Measurements from ENCODE around the gene HNRNPL.
"Not testable (repeated sequence)": the region's sequence is repeated elsewhere in the genome, so short reads cannot be mapped to it uniquely, and the experiment has no call there.

The HNRNPL gene

DNA sequence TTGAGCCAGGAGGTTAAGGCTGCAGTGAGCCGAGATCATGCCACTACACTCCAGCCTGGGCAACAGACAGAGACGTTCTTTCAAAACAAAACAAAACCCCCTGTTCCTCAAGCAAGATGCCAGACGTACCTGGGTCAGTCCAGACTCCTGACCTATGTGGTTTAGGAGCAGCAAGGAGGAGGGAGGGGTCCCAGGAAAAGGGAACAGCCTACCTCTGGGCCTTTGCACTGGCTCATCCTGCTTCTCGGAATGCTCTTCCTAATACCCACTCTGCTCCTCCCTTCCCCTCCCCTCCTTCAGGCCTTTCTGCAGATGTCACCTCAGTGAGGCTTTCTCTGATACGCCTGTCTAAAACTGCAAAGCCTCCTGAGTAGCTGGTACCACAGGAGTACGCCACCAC lies 18.8 kb upstream of the HNRNPL start:
- Histone ChIP-seq H3K36me3 (ENCODE audit: control insufficient read depth, insufficient read depth, low read length) (no peaks in the 10 kb centered on the region), H3K23ac (ENCODE audit: low read length) (no peak overlapping the region), H2AK5ac (ENCODE audit: low read length) (no peak overlapping the region), H3K4me2 (ENCODE audit: low read length) (no peak overlapping the region), H3K18ac (ENCODE audit: low read length) (no peak overlapping the region), H3K4me3 (ENCODE audit: low read length) (no peak overlapping the region), H2BK120ac (ENCODE audit: low read depth, low read length) (no peak overlapping the region), H3K4ac (ENCODE audit: low read depth, low read length) (no peak overlapping the region), H3K4me1 (ENCODE audit: control insufficient read depth, low read depth, low read length) (peaks cover 2% of the 10 kb centered on the region), H4K8ac (ENCODE audit: low read depth, low read length) (no peak overlapping the region), H3K27ac (ENCODE audit: low read depth, low read length) (no peak overlapping the region), H2BK5ac (ENCODE audit: low read length) (no peak overlapping the region), H3K9ac (ENCODE audit: low read length) (no peak overlapping the region), H3K79me2 (ENCODE audit: control insufficient read depth, insufficient read depth, low read length) (no peaks in the 10 kb centered on the region), H3K56ac (ENCODE audit: low read length) (no peak overlapping the region), H2BK15ac (replicated peaks; ENCODE audit: low read depth) (no peak overlapping the region), H4K5ac (ENCODE audit: low read length) (no peak overlapping the region), H3K79me1 (ENCODE audit: low read length) (no peaks in the 10 kb centered on the region), H3K27me3 (ENCODE audit: insufficient read depth, low read length, poor library complexity) (no peaks in the 10 kb centered on the region)
- DNase-seq, result peak; percentile 21
- no CpG with 5 or more reads among the region's 6 CpGs for WGBS (ENCODE audit: extremely low coverage, insufficient coverage, low lambda C conversion rate)

DNA sequence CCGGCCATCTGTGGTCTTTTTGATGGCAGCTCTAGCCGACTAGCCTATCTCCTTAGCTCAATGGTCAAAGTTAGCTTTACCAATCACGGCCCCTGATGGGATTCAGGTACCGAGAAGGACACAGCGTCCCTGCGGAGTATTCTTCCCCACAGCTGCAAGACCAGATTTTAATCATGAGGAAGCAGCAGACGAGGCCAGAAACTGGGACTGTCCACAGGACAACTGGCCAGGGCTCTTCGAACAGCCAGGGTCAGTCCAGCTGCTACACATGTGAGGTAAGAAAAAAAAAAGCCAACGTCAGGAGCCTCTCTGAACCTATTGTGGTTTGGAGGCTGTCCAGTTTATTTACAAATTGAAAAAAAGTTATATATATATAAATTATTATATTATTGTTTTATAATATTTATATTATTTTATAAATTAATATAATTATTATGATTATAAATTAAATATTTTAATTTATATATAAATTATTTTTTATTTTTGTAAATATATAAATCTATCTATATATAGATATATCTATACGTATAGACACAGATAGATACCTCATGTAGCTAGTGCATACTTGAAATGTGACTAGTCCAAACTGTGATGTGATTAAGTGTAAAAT lies 17.5 kb upstream of the HNRNPL start:
- DNase-seq, result no peak
- H3K27me3 ChIP-seq (ENCODE audit: insufficient read depth, low read length, poor library complexity), result no peaks in the 10 kb centered on the region
- H2BK120ac ChIP-seq (ENCODE audit: low read depth, low read length), result no peak overlapping the region
- no peak overlapping the region for H4K5ac ChIP-seq (ENCODE audit: low read length)
- H3K27ac ChIP-seq (ENCODE audit: low read depth, low read length), result no peak overlapping the region
- no peak overlapping the region for H2AK5ac ChIP-seq (ENCODE audit: low read length)
- H3K4ac ChIP-seq (ENCODE audit: low read depth, low read length), result no peak overlapping the region
- no peak overlapping the region for H3K9ac ChIP-seq (ENCODE audit: low read length)
- no peak overlapping the region for H2BK15ac ChIP-seq (replicated peaks; ENCODE audit: low read depth)
- H4K8ac ChIP-seq (ENCODE audit: low read depth, low read length), result no peak overlapping the region
- no peak overlapping the region for H3K18ac ChIP-seq (ENCODE audit: low read length)
- H2BK5ac ChIP-seq (ENCODE audit: low read length), result no peak overlapping the region
- no peaks in the 10 kb centered on the region for H3K36me3 ChIP-seq (ENCODE audit: control insufficient read depth, insufficient read depth, low read length)
- no peak overlapping the region for H3K23ac ChIP-seq (ENCODE audit: low read length)
- no peak overlapping the region for H3K4me2 ChIP-seq (ENCODE audit: low read length)
- peaks cover 2% of the 10 kb centered on the region for H3K4me1 ChIP-seq (ENCODE audit: control insufficient read depth, low read depth, low read length)
- no peaks in the 10 kb centered on the region for H3K79me2 ChIP-seq (ENCODE audit: control insufficient read depth, insufficient read depth, low read length)
- H3K79me1 ChIP-seq (ENCODE audit: low read length), result no peaks in the 10 kb centered on the region
- H3K56ac ChIP-seq (ENCODE audit: low read length), result no peak overlapping the region
- no CpG with 5 or more reads among the region's 10 CpGs for WGBS (ENCODE audit: extremely low coverage, insufficient coverage, low lambda C conversion rate)
- no peak overlapping the region for H3K4me3 ChIP-seq (ENCODE audit: low read length)

DNA sequence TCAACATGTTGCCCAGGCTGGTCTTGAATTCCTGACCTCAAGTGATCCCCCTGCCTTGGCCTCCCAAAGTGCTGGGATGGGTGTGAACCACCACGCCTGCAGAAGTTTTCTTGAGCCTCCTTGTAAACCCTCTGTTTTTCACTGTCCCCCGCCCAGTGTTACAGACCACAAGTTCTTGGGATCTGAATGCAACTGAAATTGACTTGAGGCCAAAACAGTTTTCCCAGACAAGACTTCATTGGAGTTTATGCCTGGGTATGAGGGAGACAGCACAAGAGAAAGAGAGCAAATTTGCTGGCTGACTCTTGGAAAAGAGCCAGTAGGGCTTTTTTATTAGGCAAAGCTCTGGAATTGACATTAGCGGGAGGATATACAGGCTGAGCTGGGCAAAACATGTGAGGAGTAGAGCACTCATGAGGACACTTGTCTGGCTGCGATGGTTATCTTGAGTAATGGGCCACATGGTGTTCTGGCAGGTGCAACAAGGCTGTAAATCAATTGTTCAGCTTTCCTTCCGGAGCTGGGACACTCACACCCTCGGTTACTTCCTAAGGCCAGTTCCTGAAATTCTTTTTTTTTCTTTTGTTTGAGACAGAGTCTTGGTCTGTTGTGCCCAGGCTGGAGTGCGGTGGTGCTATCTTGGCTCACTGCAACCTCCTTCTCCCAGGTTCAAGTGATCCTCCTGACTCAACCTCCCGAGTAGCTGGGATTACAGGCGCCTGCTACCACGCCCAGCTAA lies 12.7 kb upstream of the HNRNPL start:
- Histone ChIP-seq H3K4ac (ENCODE audit: low read depth, low read length) (no peak overlapping the region), H2BK5ac (ENCODE audit: low read length) (no peak overlapping the region), H3K27ac (ENCODE audit: low read depth, low read length) (no peak overlapping the region), H3K79me2 (ENCODE audit: control insufficient read depth, insufficient read depth, low read length) (no peaks in the 10 kb centered on the region), H3K27me3 (ENCODE audit: insufficient read depth, low read length, poor library complexity) (no peaks in the 10 kb centered on the region), H3K79me1 (ENCODE audit: low read length) (no peaks in the 10 kb centered on the region), H3K4me1 (ENCODE audit: control insufficient read depth, low read depth, low read length) (no peaks in the 10 kb centered on the region), H3K36me3 (ENCODE audit: control insufficient read depth, insufficient read depth, low read length) (no peaks in the 10 kb centered on the region), H3K18ac (ENCODE audit: low read length) (no peak overlapping the region), H3K23ac (ENCODE audit: low read length) (no peak overlapping the region), H2BK15ac (replicated peaks; ENCODE audit: low read depth) (no peak overlapping the region), H3K56ac (ENCODE audit: low read length) (no peak overlapping the region), H4K5ac (ENCODE audit: low read length) (no peak overlapping the region), H3K4me2 (ENCODE audit: low read length) (no peak overlapping the region), H3K4me3 (ENCODE audit: low read length) (no peak overlapping the region), H4K8ac (ENCODE audit: low read depth, low read length) (no peak overlapping the region), H3K9ac (ENCODE audit: low read length) (no peak overlapping the region), H2BK120ac (ENCODE audit: low read depth, low read length) (no peak overlapping the region), H2AK5ac (ENCODE audit: low read length) (no peak overlapping the region)
- no peak for DNase-seq
- no CpG with 5 or more reads among the region's 10 CpGs for WGBS (ENCODE audit: extremely low coverage, insufficient coverage, low lambda C conversion rate)

DNA sequence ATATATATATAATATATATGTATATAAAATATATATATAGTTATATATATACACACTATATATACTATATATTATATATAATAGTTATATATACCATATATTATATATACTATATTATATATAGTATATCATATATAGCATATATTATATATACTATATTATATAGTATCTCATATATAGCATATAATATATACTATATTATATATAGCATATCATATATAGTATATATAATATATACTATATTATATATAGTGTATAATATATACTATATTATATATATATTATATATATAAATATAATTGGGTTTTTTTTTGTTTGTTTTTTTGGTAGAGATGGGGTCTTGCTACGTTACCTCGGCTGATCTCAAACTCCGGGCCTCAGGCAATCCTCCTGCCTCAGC lies 11.6 kb upstream of the HNRNPL start:
- Histone ChIP-seq H3K27me3 (ENCODE audit: insufficient read depth, low read length, poor library complexity) (no peaks in the 10 kb centered on the region), H3K9ac (ENCODE audit: low read length) (no peak overlapping the region), H2BK120ac (ENCODE audit: low read depth, low read length) (no peak overlapping the region), H2AK5ac (ENCODE audit: low read length) (no peak overlapping the region), H3K4me3 (ENCODE audit: low read length) (no peak overlapping the region), H3K4ac (ENCODE audit: low read depth, low read length) (no peak overlapping the region), H3K23ac (ENCODE audit: low read length) (no peak overlapping the region), H3K36me3 (ENCODE audit: control insufficient read depth, insufficient read depth, low read length) (no peaks in the 10 kb centered on the region), H3K27ac (ENCODE audit: low read depth, low read length) (no peak overlapping the region), H4K8ac (ENCODE audit: low read depth, low read length) (no peak overlapping the region), H3K4me1 (ENCODE audit: control insufficient read depth, low read depth, low read length) (no peaks in the 10 kb centered on the region), H3K79me1 (ENCODE audit: low read length) (no peaks in the 10 kb centered on the region), H3K79me2 (ENCODE audit: control insufficient read depth, insufficient read depth, low read length) (no peaks in the 10 kb centered on the region), H4K5ac (ENCODE audit: low read length) (no peak overlapping the region), H2BK15ac (replicated peaks; ENCODE audit: low read depth) (no peak overlapping the region), H2BK5ac (ENCODE audit: low read length) (no peak overlapping the region), H3K4me2 (ENCODE audit: low read length) (no peak overlapping the region), H3K18ac (ENCODE audit: low read length) (no peak overlapping the region), H3K56ac (ENCODE audit: low read length) (no peak overlapping the region)
- no peak for DNase-seq
- WGBS (ENCODE audit: extremely low coverage, insufficient coverage, low lambda C conversion rate), result no CpG with 5 or more reads among the region's 3 CpGs

DNA sequence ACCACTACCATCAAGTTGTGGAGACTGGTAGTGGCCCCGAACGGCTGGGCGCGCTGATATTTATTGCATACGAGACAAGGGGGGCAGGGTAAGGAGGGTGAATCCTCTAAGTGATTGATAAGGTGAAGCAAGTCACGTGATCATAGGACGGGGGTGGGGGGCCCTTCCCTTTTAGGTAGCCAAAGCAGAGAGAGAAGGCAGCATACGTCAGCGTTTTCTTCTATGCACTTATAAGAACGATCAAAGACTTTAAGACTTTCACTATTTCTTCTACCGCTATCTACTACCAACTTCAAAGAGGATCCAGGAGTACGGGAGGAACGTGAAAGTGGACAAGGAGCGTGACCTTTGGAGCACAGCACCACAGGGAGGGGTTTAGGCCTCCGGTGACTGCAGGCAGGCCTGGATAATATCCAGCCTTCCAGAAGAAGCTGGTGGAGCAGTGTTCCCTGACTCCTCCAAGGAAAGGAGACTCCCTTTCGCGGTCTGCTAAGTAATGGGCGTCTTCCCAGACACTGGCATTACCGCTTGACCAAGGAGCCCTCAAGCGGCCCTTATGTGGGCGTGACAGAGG lies 9.9 kb upstream of the HNRNPL start:
- H3K79me1 ChIP-seq (ENCODE audit: low read length); H3K9ac ChIP-seq (ENCODE audit: low read length); H2BK120ac ChIP-seq (ENCODE audit: low read depth, low read length); DNase-seq; H3K18ac ChIP-seq (ENCODE audit: low read length); H3K4me3 ChIP-seq (ENCODE audit: low read length); H4K5ac ChIP-seq (ENCODE audit: low read length); H3K36me3 ChIP-seq (ENCODE audit: control insufficient read depth, insufficient read depth, low read length); H3K23ac ChIP-seq (ENCODE audit: low read length); H3K4me1 ChIP-seq (ENCODE audit: control insufficient read depth, low read depth, low read length); H3K4ac ChIP-seq (ENCODE audit: low read depth, low read length); H3K4me2 ChIP-seq (ENCODE audit: low read length); H4K8ac ChIP-seq (ENCODE audit: low read depth, low read length); H2BK15ac ChIP-seq (replicated peaks; ENCODE audit: low read depth); H3K27me3 ChIP-seq (ENCODE audit: insufficient read depth, low read length, poor library complexity); H2BK5ac ChIP-seq (ENCODE audit: low read length); H3K79me2 ChIP-seq (ENCODE audit: control insufficient read depth, insufficient read depth, low read length); H3K56ac ChIP-seq (ENCODE audit: low read length); H3K27ac ChIP-seq (ENCODE audit: low read depth, low read length); H2AK5ac ChIP-seq (ENCODE audit: low read length): not testable (repeated sequence)
- no CpG with 5 or more reads among the region's 21 CpGs for WGBS (ENCODE audit: extremely low coverage, insufficient coverage, low lambda C conversion rate)
